KOPT-K1 (cell line): ENCODE data around the gene ARHGAP42.

Experiments
- H3K27ac ChIP-seq: fragments of 200-600 bp; sonication (generic); 2 replicates; pipeline ENCODE4 v1.5.1; 2016; ENCODE audit warnings: antibody characterized with exemption, mild to moderate bottlenecking, low read depth, low read length; ENCODE audit not compliant: poor library complexity, severe bottlenecking
- H3K36me3 ChIP-seq: fragments of 200-600 bp; sonication (generic); 2 replicates; pipeline ENCODE4 v1.5.1; 2017; ENCODE audit warnings: antibody characterized with exemption, mild to moderate bottlenecking, low read length, moderate library complexity; ENCODE audit not compliant: insufficient read depth
- H3K9me3 ChIP-seq: fragments of 200-600 bp; sonication (generic); 2 replicates; pipeline ENCODE4 v1.5.1; 2017; ENCODE audit warnings: antibody characterized with exemption, low read length, mild to moderate bottlenecking; ENCODE audit not compliant: insufficient read depth, poor library complexity, severe bottlenecking

ARHGAP42 gene

DNA sequence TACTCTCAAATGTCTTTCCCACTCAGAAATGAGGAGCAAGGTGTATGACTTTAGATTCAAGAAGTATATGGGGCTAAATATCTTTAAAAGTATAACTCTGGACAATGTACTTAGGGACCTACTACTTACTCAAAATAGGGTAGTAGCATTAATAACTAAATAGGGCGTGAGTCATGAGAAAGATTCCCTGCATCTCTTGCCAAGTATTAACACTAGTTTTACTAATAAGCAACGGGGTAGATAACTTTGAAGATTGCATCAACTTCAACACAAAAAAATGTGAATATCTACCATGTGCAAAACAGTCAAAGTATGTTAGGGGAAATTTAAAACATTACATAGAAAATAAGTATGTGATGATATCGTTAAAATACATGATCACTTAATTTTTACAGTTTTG is 342.9 kb downstream of the ARHGAP42 start:
- Histone ChIP-seq H3K27ac (no peak overlapping the region), H3K9me3 (no peaks in the 10 kb centered on the region), H3K36me3 (no peaks in the 10 kb centered on the region)

DNA sequence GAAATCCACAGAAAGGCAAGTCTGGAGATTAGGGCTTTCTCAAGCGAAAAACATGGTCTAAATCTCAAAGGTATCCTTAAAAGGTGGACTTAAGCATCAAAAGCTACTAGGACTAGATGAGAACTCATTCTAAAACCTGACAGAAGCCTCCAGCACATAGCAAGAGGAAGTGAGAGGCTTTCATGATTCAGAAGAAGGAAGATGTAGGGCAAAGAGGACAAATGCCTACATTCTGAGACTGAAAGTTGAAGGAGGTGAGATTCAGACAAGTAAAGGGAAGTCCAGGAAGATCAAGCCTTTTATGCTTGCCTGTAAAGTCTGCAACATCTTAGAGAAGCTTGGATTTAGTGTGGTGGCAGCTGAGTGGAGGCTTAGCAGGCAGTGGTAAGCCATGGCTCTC is 343.6 kb downstream of the ARHGAP42 start:
- Histone ChIP-seq H3K27ac (no peak overlapping the region), H3K9me3 (no peaks in the 10 kb centered on the region), H3K36me3 (no peaks in the 10 kb centered on the region)

DNA sequence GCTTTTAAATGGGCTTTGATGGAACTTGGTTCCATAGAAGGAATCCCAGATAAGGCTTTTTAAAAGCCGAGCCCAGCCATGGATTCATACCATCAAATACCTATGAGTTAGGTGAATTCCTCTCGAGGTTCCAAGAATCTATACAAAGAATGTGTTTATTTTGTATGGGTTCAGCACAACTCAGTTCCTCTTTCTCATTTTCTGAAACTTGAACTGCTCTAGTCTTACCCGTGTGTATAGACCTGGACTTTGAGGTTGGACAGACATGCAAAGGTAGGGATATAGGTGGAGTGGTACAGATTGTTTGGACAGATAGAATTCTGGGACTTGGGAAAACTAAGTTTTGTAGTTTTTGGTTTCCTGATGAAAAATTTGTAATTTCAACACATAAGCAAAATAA is 344.6 kb downstream of the ARHGAP42 start:
- no peak overlapping the region for H3K27ac ChIP-seq
- no peaks in the 10 kb centered on the region for H3K36me3 ChIP-seq
- no peaks in the 10 kb centered on the region for H3K9me3 ChIP-seq

DNA sequence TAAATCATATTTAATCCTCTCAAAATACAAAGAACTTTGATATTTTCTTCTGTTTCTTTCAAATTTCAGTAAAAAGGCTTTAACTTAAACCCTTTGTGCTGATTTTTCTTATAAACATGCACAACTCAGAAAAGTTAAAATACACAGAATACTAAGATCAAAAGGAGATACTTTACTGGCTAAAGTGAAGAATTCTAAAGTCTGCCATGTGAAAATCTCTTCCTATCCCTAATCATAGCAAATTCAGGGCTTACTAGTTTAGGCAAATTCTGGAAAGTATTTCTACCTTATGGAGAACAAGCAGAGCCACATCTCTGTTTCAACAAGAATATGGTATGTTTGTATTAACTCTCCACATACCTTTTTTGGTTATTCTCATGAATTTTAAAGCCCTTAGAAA is 345.9 kb downstream of the ARHGAP42 start:
- Histone ChIP-seq H3K27ac (no peak overlapping the region), H3K9me3 (no peaks in the 10 kb centered on the region), H3K36me3 (no peaks in the 10 kb centered on the region)

DNA sequence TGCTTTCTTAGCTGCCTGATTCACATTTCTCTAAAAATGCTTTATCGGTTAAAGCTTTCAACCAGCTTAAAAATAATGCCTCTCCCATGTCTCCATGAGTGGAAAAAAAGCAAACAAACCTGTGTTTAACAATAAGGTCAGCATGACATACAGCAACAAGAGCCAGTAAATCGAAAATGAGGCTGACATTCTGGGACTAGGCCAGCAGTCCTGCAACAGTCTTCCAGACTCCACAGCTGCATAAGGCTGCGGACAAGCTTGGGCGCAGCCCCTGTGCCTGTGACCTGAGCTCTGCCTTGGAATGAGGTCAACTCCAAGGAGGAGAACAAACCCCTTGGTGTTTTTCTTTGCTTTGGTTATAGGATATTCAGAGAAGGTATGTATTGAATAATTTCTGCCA is 347.0 kb downstream of the ARHGAP42 start:
- H3K36me3 ChIP-seq: no peaks in the 10 kb centered on the region
- H3K9me3 ChIP-seq: no peaks in the 10 kb centered on the region
- H3K27ac ChIP-seq: no peak overlapping the region

DNA sequence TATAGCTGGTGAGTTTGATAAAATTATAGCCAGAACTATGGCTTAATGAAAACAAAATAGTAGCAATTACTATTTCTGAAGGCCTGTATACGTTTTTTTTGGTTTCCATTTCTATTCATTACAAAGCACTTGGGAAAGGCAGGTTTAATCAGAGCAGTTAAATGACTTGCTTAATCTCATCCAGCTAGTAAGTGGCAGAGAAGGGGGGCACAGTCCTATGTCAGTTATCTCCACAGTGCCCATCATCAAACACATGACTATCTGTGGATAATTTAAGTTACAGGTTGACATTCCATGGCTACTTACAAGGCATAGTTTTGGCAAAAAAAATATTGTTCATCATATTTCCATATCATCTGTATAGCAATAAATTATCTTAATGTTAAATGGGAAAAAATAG is 348.8 kb downstream of the ARHGAP42 start:
- Histone ChIP-seq H3K27ac (no peak overlapping the region), H3K9me3 (no peaks in the 10 kb centered on the region), H3K36me3 (no peaks in the 10 kb centered on the region)
